T-helper 1 cell treated with Interleukin-12 subunit alpha and Interleukin-12 subunit beta and Interleukin-4 antibody, amounts not matched to agents 30 ng/mL and 1 ng/mL, for 36 hours (primary cell): ENCODE measurements around the gene USP20. TPM values are rescaled to one million over a fixed set of nuclear protein-coding genes. Genes with fewer than 3 reads are reported as not detected.

Experiments
- intact Hi-C: fragments of 100-400 bp; cut with micrococcal nuclease; formaldehyde crosslinking; loops from one replicate; pipeline ENCODE4 v1.15.1; 2024
- total RNA-seq: library from RNA; stranded (reverse); gene quantifications from 2 replicates; pipeline ENCODE4 v1.2.3, GENCODE V29; 2022

The USP20 gene
- total RNA-seq, 1 donor from 2014 or later, result 108 TPM

DNA sequence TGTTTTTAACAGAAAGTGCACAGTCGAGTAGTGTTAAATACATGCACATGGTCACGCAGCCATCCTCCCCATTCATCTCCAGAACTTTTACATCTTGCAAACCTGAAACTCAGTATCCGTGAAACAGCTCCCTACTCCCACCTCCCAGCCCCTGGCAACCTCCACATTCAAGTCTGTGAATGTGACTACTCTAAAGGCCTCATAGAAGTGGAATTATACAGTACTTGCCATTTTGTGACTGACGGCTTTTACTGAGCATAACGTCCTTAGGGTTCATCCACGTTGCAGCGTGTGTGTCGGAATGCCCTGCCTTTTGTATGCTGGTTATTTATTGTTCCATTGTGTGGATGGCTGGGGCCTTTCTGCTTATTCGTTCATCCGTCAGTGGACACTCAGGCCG is 35.8 kb downstream of the USP20 start:
- intact Hi-C loops, result no loop called here

DNA sequence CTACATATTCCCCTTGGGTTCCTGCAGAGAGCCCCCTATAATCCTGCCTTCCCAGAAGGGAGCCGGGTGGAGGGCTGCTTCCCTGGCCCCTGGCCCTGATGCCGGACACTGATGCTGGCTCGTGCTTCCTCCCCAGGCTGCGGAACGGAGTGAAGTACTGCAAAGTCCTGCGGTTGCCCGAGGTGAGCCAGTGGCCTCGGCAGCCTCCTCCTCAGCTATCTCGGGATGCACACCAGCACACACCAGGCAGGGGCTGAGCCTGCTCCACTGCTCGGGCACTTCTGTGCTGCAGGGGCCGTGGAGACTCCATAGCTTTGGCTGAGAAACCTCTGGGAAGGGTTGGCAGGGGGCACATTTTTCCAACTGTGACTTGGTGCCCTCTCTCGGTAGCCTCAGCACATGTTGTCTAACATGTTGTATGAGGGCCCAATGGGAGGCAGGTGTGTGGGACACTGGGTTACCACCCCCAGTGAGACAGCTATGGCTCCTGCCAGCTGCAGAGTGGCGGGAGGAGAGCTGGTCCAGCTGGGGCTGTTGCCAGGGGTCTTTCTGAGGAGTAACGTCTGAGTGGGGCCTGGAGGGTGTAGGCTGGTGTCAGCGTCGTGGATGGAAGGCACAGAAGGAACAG is 38.4 kb downstream of the USP20 start:
- intact Hi-C loops, result no loop called here

- intact Hi-C loops, result no loop called here
These were observed 39.2 kb downstream of the USP20 start for GRCh38 chr9:129874261-129875101.

GRCh38 chr9:129875181-129875611 is 39.9 kb downstream of the USP20 start:
- intact Hi-C loops, result no loop called here

DNA sequence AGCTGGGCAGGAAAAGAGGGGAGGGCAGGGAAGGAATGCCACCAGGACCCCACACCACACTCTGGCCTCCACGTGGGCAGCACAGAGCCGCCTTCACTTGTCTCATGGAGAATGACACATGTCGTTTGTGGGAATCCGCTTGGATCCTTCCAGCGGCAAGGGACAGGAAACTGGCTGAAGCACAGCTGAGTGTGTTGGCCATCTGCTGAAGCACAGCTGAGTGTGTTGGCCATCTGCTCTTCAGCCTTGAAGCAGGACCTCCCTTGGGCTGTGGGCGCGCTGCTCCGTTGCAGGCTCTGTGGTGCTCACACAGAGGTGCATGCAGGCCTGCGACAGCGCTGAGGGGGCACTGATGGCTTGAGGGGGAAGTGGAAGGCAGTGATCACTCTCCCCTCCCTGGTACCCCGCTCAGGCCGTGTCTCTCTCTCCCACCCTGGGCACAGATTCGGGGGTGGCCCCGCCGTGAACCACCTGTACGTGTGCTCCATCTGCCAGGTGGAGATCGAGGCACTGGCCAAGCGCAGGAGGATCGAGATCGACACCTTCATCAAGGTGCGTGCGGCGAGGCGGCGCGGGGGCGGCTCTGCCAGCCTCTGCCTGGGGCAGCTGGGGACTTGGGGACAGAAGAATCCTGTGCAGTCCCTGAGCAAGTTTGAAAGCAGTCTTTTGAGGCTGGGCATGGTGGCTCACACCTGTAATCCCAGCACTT is 40.6 kb downstream of the USP20 start:
- intact Hi-C loops, result no loop called here

- intact Hi-C loops, result no loop called here
These were observed 41.6 kb downstream of the USP20 start for GRCh38 chr9:129876815-129877214.

DNA sequence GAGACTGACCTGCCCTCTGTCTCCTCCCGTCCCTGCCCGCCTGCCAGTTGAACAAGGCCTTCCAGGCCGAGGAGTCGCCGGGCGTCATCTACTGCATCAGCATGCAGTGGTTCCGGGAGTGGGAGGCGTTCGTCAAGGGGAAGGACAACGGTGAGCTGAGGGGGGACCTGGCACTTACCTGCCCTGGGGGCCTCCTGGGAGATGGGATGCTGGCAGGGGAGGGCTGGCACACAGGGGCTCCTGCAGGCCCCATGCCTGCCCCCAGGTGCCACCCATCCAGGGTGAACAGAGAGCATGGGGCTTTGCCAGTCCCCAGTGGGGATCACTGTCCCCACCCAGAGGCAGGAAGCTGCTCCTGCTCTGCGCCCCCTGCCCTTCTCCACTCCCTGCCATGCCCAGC is 43.0 kb downstream of the USP20 start:
- intact Hi-C loops, result no loop called here

GRCh38 chr9:129879103-129879699 is 43.9 kb downstream of the USP20 start:
- intact Hi-C loops, result no loop called here

GRCh38 chr9:129879991-129880653 is 44.9 kb downstream of the USP20 start:
- intact Hi-C loops, result no loop called here

DNA sequence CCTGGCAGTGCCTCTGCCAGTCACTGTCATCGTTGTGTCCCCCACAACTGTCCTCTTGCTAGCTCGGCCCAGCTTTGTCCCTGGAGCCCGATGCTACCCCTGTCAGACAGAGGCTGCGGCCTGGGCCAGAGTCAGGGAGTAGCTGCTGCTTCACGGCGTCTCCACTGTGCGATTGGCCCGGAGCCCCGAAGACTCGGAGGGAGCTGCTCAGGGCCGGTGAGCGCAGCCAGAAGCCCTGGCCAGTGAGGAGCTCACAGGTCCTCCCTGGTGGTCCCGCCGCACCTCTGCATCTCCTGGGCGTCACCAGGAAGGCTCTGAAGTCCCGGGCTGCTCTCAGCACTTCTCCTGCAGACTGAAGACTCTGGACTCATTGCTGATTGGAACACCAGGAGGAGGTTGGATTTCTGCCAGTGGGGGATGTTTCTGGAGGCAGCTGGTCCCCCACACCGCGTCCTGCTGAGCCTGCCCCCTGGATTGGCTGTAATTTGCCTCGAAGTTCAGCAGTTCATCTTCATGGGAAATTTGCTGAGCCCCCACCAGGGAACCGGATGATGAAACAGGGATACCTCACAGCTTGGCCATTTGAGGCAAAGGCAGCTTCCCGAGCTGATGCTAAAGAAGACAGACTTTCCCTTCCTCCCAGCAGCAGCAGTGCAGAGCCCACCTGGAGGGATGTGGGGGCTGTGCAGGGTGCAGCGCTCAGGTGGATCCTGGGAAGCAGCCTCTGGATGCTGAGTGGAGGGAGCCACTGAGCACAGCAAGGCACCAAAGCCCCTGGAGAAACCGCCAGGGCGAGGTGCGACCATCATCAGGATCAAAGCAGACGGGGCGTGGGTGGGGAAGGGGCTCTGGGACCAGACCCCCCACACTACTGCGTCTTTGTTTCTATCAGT is 45.6 kb downstream of the USP20 start:
- intact Hi-C loops, result no loop called here

DNA sequence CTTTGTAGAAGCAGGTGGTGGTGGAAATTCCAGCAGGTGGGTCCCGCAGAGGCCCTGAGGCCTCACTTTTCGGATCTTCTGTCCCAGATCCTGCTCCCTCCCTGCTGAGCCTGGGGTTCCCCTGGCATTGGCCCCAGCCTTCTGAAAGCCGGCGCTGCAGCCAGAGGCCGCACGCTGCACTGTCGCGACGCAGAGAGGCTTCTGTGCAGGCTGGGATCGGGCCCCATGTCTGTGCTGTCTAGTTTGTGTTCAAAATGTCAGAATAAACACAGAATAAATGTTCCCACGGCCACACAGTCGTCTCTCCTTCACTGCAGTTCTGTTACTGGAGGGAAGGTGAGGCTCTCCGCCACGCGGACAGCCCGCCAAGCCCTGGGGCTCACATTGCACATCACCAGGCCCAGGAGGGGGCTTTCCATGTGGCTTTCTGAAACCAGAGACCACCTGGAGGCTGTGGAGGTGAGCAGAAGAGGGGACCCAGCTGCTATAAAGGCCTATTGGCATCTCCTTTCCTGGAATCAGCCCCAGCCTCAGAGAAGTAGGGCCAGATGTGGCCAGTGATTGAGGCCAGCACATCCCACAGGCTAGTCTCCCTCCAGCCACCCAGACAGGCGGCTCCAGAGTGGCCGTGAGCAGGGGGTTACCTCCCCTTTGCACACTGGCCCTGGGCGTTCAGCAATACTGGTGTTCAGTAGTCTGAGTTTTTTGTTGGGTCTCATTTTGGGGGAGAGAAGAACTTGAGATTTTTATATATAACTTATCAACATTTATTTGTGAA is 46.5 kb downstream of the USP20 start:
- intact Hi-C loops, result no loop called here

- intact Hi-C loops, result loop anchor here (1.0 to 5.0 kb wide), 10 partner anchors 15 to 472 kb away; partner anchors contain the start of genes C9orf78, GPR107, NTMT1 and TOR1A
These were observed 49.2 kb downstream of the USP20 start for GRCh38 chr9:129884220-129885017.

GRCh38 chr9:129885018-129885669 is 49.9 kb downstream of the USP20 start:
- intact Hi-C loops, result loop anchor here (2.0 to 5.0 kb wide), 3 partner anchors 148 to 473 kb away; partner anchors contain the start of gene GPR107

- intact Hi-C loops, result loop anchor here (2.0 to 5.0 kb wide), 3 partner anchors 148 to 473 kb away; partner anchors contain the start of gene GPR107
These were observed 50.4 kb downstream of the USP20 start for GRCh38 chr9:129885670-129886106.

DNA sequence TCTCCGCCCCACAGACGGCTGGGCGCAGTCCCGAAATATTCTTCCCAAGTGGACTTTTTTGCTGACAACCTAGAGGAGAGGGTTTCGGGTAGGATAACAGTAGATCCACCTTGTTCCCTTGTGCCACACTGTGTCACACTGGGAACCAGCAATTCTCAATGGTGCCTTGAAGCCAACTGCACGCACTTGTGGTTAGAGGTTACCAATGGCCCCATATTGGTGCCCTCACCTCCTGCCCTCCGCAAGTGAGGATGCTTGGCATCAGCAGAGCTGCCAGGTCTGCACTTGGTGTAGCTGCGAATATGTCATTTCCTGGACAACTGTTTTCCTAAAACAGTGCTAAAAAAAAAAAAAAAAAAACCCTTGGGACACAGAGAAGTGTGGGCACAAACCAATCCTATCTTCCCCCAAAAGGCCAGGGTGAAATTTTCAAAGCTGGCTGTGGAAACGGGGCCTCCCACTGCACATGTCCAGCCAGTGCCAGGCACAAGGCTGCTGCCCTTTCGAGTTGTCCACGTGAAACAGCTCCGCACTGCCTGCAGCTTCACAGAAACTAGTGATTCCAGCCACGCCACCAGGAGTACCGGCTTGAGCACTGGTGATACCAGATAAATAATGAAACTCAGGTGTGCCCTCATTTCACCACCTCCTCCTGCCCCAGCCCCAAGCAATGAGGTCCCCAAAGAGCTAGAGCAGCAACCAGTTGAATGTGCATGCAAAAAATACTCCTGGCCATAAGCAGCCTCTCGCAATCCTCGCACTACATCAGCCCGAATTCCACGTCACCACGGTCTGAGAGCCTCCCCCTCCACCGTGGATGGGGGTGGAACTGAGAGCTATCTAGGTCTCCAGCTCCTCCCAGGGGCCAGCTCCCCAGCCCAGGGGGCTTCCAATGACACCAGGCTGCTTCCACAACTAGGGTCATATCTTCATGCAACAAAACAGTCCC is 51.2 kb downstream of the USP20 start:
- intact Hi-C loops, result loop anchor here (1.0 to 5.0 kb wide), 4 partner anchors 149 to 474 kb away; no protein-coding TSS in a partner anchor
